ENCODE results near the gene UCK1. TPM values are rescaled to one million over a fixed set of nuclear protein-coding genes. Genes with fewer than 3 reads are reported as not detected.

Gene UCK1
- total and polyA plus RNA-seq, 2 of the 8 experiments (the other 6 are each of a cell fraction or from before 2014, with no cell fraction given) = 35.1 to 42.0 TPM

DNA sequence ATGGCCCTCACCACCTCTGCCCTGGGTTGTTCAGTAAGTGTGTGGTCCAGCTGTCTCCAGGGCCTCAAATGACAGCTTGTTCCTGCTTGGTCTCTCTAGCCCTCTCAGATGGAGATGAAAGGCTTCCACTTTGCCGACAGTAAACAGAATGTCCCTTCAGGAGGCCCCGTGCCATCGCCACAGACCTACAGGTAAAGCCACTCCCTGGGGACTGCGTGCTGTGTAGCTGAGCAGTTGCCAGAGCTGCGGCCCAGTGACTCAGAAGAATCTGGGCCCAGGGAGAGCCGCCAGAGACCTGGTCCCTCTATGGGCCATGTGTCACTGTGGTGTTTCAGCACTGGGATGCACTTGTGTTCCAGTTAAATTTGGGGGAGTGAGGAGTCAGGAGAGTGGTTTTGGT lies 39.0 kb downstream of the UCK1 start:
- Histone ChIP-seq H3K18ac (ENCODE audit: extremely low read depth, low read length) (no peak overlapping the region), H4K8ac (ENCODE audit: extremely low read depth, insufficient read depth, low read length) (no peak overlapping the region), H3K23me2 (ENCODE audit: low read depth, low read length) (no peaks in the 10 kb centered on the region), H2BK12ac (ENCODE audit: low read depth, low read length) (no peak overlapping the region), H3K4me1 (replicated peaks in 1 of 4; ENCODE audit: control insufficient read depth in 3 of 4, insufficient read depth in 4 of 4, low read length in 3 of 4) (no peaks in the 10 kb centered on the region), H3K23ac (ENCODE audit: insufficient read length) (no peak overlapping the region), H3K9me3 (ENCODE audit: insufficient read depth in 2 of 2, low read depth in 1 of 2, low read length in 1 of 2) (no peaks in the 10 kb centered on the region), H2BK15ac (ENCODE audit: low read length) (no peak overlapping the region), H3K79me2 (ENCODE audit: control insufficient read depth in 1 of 2, insufficient read depth in 2 of 2, low read length in 2 of 2) (no peaks in the 10 kb centered on the region; a peak in 1 of 4 replicates), H3K27me3 (replicated peaks in 1 of 4; ENCODE audit: control insufficient read depth in 3 of 4, extremely low read depth in 1 of 4, insufficient read depth in 3 of 4, low read length in 3 of 4) (no peaks in the 10 kb centered on the region), H3K36me3 (ENCODE audit: control insufficient read depth in 2 of 4, insufficient read depth in 4 of 4, low read length in 3 of 4) (peaks cover 76 to 99% (median 96%) of the 10 kb centered on the region in 4 experiments), H2AFZ (ENCODE audit: low read length) (no peak overlapping the region), H3K27ac (ENCODE audit: low read depth, low read length) (no peak overlapping the region), H3K79me1 (ENCODE audit: low read depth, low read length) (peaks cover 4% of the 10 kb centered on the region), H3K56ac (replicated peaks; ENCODE audit: insufficient read length, low read depth, low read length) (no peak overlapping the region), H4K91ac (replicated peaks; ENCODE audit: insufficient read length, low read length) (no peak overlapping the region), H4K5ac (ENCODE audit: insufficient read length, low read depth, low read length) (no peak overlapping the region), H3K14ac (ENCODE audit: insufficient read length) (no peak overlapping the region), H3K4me2 (ENCODE audit: insufficient read depth in 1 of 2, low read depth in 2 of 2, low read length in 2 of 2) (no peak overlapping the region), H3K4me3 (ENCODE audit: extremely low read depth in 1 of 4, insufficient read depth in 2 of 4, low read depth in 3 of 4, low read length in 4 of 4) (no peak overlapping the region), H3K9ac (replicated peaks in 1 of 4; ENCODE audit: extremely low read depth in 1 of 4, low read depth in 3 of 4, low read length in 3 of 4) (no peak overlapping the region), H2BK120ac (replicated peaks; ENCODE audit: low read depth, low read length) (no peak overlapping the region), H2AK5ac (ENCODE audit: low read depth, low read length) (no peak overlapping the region), H2BK20ac (ENCODE audit: low read length) (no peak overlapping the region), H2BK5ac (ENCODE audit: low read depth, low read length) (no peak overlapping the region), H4K20me1 (replicated peaks in 1 of 2; ENCODE audit: control insufficient read depth in 1 of 2, insufficient read depth in 2 of 2, low read length in 2 of 2) (peaks cover 11 to 19% of the 10 kb centered on the region in 2 experiments), H3K4ac (replicated peaks; ENCODE audit: insufficient read length, low read depth, low read length) (no peak overlapping the region)
- CTCF ChIA-PET (ENCODE audit: partially characterized antibody) = interaction anchor here (1.6 to 3.5 kb wide), 2 partner anchors 10 to 15 kb away, joined by 6 to 17 read pairs; no protein-coding TSS in a partner anchor
- DNase-seq (ENCODE audit: low read depth in 1 of 2, low spot score in 2 of 2) (no peak), FAIRE-seq (no peak)
- POLR2A ChIA-PET (ENCODE audit: partially characterized antibody) = interaction anchor here (1.1 to 1.5 kb wide), 3 partner anchors 9 to 12 kb away, joined by 3 read pairs; partner anchors contain the start of gene POMT1
- WGBS, 2 experiments (ENCODE audit: extremely low coverage in 1 of 2, insufficient coverage in 1 of 2, insufficient read length in 1 of 2, insufficient replicate concordance in 2 of 2, low coverage in 1 of 2, low lambda C conversion rate in 2 of 2, missing lambda C conversion rate in 1 of 2) = 92% methylated on average over 6 of the region's 6 CpGs; no CpG with 5 or more reads in 1 of the 2 experiments
- TF ChIP-seq ATF3 (IDR thresholded peaks at IDR 0.05; ENCODE audit: insufficient read depth, low read depth, low read length) (no peak), MAFK (IDR thresholded peaks at IDR 0.05; ENCODE audit: low read depth, low read length) (no peak), POLR2A (IDR thresholded peaks at IDR 0.05; ENCODE audit: control extremely low read depth in 1 of 2, low read depth in 2 of 2, low read length in 2 of 2) (no peak), CTBP2 (IDR thresholded peaks at IDR 0.05; ENCODE audit: borderline replicate concordance, insufficient read depth, insufficient read length, low read length) (no peak), SIN3A (conservative IDR thresholded peaks at IDR 0.05 in 1 of 2, IDR thresholded peaks at IDR 0.05 in 1 of 2; ENCODE audit: low read depth in 1 of 2, low read length in 2 of 2) (no peak), SAP30 (IDR thresholded peaks at IDR 0.05; ENCODE audit: insufficient read depth, insufficient replicate concordance, low read length) (no peak)
- TF ChIP-seq, protein P1, sequence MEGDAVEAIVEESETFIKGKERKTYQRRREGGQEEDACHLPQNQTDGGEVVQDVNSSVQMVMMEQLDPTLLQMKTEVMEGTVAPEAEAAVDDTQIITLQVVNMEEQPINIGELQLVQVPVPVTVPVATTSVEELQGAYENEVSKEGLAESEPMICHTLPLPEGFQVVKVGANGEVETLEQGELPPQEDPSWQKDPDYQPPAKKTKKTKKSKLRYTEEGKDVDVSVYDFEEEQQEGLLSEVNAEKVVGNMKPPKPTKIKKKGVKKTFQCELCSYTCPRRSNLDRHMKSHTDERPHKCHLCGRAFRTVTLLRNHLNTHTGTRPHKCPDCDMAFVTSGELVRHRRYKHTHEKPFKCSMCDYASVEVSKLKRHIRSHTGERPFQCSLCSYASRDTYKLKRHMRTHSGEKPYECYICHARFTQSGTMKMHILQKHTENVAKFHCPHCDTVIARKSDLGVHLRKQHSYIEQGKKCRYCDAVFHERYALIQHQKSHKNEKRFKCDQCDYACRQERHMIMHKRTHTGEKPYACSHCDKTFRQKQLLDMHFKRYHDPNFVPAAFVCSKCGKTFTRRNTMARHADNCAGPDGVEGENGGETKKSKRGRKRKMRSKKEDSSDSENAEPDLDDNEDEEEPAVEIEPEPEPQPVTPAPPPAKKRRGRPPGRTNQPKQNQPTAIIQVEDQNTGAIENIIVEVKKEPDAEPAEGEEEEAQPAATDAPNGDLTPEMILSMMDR (IDR thresholded peaks at IDR 0.05; ENCODE audit: control extremely low read depth in 1 of 3, insufficient read depth in 1 of 3, low read depth in 1 of 3, low read length in 3 of 3) = no peak
- TF ChIP-seq, protein P2, sequence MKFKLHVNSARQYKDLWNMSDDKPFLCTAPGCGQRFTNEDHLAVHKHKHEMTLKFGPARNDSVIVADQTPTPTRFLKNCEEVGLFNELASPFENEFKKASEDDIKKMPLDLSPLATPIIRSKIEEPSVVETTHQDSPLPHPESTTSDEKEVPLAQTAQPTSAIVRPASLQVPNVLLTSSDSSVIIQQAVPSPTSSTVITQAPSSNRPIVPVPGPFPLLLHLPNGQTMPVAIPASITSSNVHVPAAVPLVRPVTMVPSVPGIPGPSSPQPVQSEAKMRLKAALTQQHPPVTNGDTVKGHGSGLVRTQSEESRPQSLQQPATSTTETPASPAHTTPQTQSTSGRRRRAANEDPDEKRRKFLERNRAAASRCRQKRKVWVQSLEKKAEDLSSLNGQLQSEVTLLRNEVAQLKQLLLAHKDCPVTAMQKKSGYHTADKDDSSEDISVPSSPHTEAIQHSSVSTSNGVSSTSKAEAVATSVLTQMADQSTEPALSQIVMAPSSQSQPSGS (IDR thresholded peaks at IDR 0.05; ENCODE audit: low read length) = no peak

All from H1 (cell line).